22Rv1 (cell line): ENCODE results near the gene EDEM1.
A peak's percentile ranks its signal among the peaks of the same experiment; 100 is the strongest.

Source experiments
- H3K27ac ChIP-seq: fragments of 450-650 bp; 2 replicates; pipeline ENCODE4 v1.5.1; 2017
- ZFX ChIP-seq: fragments of 450-650 bp; IDR thresholded peaks from 2 replicates; pipeline ENCODE4 v1.6.1; 2017; ENCODE audit warnings: antibody characterized with exemption, borderline replicate concordance
- TF ChIP-seq, protein P1 (sequence below): fragments of 450-650 bp; IDR thresholded peaks from 2 replicates; pipeline ENCODE4 v1.5.1; 2017; ENCODE audit warnings: mild to moderate bottlenecking

Gene EDEM1

DNA sequence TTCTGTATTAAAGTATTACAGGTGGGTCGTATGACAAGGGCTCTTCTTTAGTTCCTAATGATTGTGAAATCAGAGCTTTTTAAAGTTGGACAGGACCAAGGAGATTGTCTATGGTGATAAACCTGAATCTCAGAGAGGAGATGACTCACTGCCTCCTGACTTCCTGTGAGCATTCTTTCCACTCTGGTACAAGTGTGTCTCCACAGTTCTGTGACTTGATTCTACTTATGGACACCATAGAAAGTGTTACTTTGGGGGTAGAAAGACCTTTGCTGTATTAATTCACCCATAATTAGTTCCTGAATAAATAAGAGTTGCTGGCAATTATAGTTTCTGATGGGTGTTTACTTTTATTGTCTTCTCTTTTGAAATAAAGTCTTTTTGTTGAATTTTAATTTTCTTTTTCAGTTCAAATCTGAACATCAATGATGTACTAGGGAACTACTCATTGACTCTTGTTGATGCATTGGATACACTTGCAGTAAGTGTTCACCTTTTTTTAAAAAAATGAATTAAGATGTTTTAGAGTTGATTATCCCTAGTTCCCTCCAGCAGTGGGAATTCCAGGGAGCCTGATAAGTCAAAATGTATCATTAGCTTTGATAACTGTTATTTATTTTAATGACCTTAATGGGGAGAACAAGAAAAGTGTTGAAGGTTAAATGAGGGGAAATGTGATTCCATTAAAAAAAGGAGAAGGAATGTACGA, 7.4 kb downstream of the EDEM1 start:
- H3K27ac ChIP-seq = no peak overlapping the region
- TF ChIP-seq, protein P1, sequence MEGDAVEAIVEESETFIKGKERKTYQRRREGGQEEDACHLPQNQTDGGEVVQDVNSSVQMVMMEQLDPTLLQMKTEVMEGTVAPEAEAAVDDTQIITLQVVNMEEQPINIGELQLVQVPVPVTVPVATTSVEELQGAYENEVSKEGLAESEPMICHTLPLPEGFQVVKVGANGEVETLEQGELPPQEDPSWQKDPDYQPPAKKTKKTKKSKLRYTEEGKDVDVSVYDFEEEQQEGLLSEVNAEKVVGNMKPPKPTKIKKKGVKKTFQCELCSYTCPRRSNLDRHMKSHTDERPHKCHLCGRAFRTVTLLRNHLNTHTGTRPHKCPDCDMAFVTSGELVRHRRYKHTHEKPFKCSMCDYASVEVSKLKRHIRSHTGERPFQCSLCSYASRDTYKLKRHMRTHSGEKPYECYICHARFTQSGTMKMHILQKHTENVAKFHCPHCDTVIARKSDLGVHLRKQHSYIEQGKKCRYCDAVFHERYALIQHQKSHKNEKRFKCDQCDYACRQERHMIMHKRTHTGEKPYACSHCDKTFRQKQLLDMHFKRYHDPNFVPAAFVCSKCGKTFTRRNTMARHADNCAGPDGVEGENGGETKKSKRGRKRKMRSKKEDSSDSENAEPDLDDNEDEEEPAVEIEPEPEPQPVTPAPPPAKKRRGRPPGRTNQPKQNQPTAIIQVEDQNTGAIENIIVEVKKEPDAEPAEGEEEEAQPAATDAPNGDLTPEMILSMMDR = no peak
- no peak for TF ChIP-seq ZFX

DNA sequence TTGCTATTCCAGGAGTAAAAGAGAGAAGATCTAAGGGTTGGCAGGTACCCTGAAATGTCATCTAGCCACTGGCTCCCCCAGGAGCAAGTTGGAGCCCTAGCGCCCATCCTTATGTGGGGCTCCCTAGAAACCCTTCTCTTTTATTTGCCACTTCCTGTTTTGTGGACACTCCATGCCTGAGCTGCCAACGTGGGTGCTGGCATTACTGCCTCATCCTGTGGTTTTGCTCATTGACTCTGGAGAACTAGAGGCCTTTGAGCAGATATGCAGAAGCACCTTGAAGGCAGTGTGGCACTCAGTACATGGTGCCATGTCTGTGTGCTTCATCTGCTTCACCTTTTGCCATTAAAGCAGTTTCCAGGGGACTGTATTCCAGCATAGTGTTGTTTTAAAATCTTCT, 8.1 kb downstream of the EDEM1 start:
- no peak overlapping the region for H3K27ac ChIP-seq
- no peak for TF ChIP-seq ZFX
- TF ChIP-seq, protein P1 = no peak

DNA sequence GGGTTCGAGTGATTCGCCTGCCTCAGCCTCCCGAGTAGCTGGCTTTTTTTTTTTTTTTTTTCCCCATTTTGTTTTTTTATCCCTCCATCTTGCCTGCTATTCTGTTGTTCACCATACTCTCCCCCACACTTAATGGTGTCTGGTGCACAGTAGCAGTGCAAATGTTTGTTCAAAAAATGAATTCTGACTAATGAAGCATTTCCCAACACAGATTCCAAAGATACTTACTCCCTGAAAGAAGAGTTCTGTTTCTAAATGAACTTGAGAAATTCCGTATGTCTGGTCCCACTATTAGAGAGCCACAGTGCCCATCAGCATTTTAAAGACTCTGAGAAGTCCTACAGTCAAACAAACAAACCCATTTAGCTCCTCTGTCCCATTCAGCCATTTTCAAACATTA, 9.5 kb downstream of the EDEM1 start:
- no peak for TF ChIP-seq ZFX
- TF ChIP-seq, protein P1 = no peak
- H3K27ac ChIP-seq = 0 out of 2 replicates have a peak overlapping the region, but pooled peaks have one; percentile 22

DNA sequence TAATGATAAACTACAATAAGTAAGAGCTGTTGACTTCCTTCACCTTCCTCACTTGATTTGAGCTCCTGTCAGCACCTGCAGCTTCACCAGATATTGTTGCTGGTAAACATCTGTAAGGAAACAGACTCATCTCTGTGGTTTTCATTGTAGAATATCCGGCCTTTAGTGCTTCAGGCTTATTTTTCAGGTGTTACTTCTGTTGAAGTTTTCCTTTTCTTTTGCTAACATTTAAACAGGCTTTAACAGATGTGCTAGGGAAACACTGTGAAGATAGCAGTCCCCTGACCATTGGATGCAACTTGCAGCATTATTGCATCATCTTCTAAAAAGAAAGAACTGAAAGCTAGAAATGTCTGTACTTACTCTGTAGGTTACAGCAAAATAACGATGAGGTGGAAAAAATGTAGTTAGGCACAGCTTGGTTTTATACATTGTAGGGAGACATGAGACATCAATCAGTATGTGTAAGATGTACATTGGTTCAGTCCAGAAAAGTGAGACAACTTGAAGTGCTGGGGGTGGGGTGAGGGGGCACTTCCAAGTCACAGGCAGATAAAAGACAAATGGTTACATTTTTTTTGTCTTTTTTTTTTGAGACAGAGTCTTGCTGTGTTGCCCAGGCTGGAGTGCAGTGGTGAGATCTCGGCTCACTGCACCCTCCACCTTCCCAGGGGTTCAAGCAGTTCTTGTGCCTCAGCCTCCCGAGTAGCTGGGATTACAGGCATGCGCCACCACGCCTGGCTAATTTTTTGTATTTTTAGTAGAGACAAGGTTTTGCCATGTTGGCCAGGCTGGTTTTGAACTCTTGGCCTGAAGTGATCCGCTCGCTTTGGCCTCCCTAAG, 10.2 kb downstream of the EDEM1 start:
- 0 out of 2 replicates have a peak overlapping the region, but pooled peaks have one; percentile 22 for H3K27ac ChIP-seq

DNA sequence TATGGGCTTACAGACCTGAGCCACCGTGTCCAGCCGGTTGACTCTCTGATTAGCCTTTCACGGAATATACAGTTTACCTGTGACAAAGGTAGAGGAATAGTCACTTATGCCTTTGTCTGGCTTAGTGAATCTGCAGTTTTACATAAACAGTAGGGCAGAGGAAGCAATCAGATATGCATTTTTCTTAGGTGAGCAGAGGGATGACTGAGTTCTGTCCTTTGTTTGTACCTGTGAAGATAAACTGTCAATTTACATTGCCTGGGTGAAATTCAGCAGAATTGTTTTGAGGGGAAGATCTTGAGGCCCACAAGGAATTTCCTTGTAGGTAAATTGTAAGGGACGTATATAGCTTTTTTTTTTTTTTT, 10.8 kb downstream of the EDEM1 start:
- no peak overlapping the region for H3K27ac ChIP-seq

More for the DNA sequence above, 10.2 kb downstream of the EDEM1 start:
- TF ChIP-seq, protein P1 = no peak
- TF ChIP-seq ZFX = no peak

DNA sequence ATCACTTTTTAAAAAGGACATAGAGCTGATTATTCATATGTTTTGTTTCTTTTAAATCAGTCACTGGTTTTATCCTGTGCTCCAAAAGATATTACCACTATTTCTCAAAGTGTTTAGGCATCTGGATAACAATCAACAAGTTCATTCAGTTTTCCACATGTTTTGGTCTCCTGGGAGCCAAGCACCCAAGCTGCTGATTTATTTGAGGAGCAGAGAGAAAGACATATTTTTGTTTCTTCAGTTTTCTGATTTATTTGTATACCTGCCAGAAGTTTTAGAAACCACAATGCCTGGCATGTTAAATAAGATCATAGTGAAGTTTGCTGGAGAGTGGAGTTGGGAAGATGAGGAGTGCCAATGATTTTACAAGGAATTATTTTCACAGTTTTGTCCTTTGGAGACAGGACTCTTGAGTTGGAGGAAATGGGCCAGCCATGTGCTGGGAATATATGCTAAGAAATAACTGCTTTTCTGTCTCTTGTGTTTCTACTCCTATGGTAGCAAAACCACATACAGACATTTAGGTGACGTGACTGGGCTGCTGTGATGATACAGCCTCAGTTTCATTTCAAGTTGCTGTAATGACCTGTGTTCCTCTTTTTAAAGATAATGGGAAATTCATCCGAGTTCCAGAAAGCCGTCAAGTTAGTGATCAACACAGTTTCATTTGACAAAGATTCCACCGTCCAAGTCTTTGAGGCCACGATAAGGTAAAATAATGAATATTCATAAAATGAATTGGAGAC, 11.7 kb downstream of the EDEM1 start:
- TF ChIP-seq ZFX = no peak
- TF ChIP-seq, protein P1 = no peak
- no peak overlapping the region for H3K27ac ChIP-seq

More for the DNA sequence above, 10.8 kb downstream of the EDEM1 start:
- TF ChIP-seq, protein P1 = no peak
- TF ChIP-seq ZFX = no peak
